ENCODE results near the gene BCAS1. TPM values are rescaled to one million over a fixed set of nuclear protein-coding genes. Genes with fewer than 3 reads are reported as not detected.

The BCAS1 gene
- total RNA-seq, 1 experiment from 2014 or later, result 0.17 TPM

DNA sequence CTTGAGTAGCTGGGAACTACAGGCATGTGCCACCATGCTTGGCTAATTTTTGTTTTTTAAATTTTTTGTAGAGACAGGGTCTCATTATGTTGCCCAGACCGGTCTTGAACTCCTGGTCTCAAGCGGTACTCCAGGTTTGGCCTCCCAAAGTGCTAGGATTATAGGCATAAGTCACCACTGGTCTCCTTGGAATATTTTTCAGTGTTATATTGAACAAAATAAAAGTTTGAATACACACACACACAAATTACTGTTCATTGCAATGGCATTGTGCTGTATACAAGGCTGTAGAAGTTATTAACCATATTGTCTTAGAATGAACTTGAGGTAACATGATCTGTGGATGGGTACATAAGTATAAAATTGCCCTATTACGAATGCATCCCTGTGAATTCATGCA lies 166.1 kb downstream of the BCAS1 start:
- Histone ChIP-seq H3K4me2 (ENCODE audit: low read length) (no peak overlapping the region), H3K4me3 (replicated peaks in 1 of 2; ENCODE audit: low read depth in 1 of 2, low read length in 2 of 2) (no peak overlapping the region), H3K27me3 (ENCODE audit: insufficient read depth, low read length) (no peaks in the 10 kb centered on the region), H2AFZ (ENCODE audit: low read depth, low read length, poor library complexity, severe bottlenecking) (no peak overlapping the region), H3K79me2 (ENCODE audit: insufficient read depth, low read length) (no peaks in the 10 kb centered on the region), H3K9ac (ENCODE audit: low read length) (no peak overlapping the region), H3K9me2 (ENCODE audit: insufficient read depth) (no peaks in the 10 kb centered on the region), H4K20me1 (ENCODE audit: insufficient read depth) (no peaks in the 10 kb centered on the region), H3K36me3 (ENCODE audit: control insufficient read depth in 1 of 2, insufficient read depth in 2 of 2, low read length in 2 of 2) (no peaks in the 10 kb centered on the region), H3K9me3 (ENCODE audit: control insufficient read depth in 1 of 2, insufficient read depth in 1 of 2, low read depth in 1 of 2, low read length in 2 of 2) (no peaks in the 10 kb centered on the region), H3K27ac (ENCODE audit: low read depth, low read length) (no peak overlapping the region), H3K4me1 (ENCODE audit: control insufficient read depth in 1 of 2, insufficient read depth in 2 of 2, low read length in 2 of 2) (peaks cover 26 to 55% of the 10 kb centered on the region in 2 experiments)
- ChIA-PET RAD21 (ENCODE audit: low non-redundant PET in 1 of 2, low total read pairs in 2 of 2, uncharacterized antibody in 2 of 2, unreplicated experiment in 2 of 2) (no interaction called here), POLR2A (no interaction called here), CTCF (no interaction called here)
- intact Hi-C loops (cut with micrococcal nuclease), result no loop called here
- no peak for DNase-seq (ENCODE audit: low read depth, low spot score)
- TF ChIP-seq ZBTB33 (IDR thresholded peaks at IDR 0.05; ENCODE audit: extremely low read depth, insufficient replicate concordance, low read length) (no peak), RAD21 (IDR thresholded peaks at IDR 0.05; ENCODE audit: low read depth) (no peak), SIN3A (IDR thresholded peaks at IDR 0.05; ENCODE audit: low read depth) (no peak), FOSL1 (IDR thresholded peaks at IDR 0.05; ENCODE audit: low read depth) (no peak)
- no peak for ATAC-seq
- BruUV-seq (replicated peaks), result no TSS peak

GRCh38 chr20:53903652-53903987 lies 166.8 kb downstream of the BCAS1 start:
- H2AFZ ChIP-seq (ENCODE audit: low read depth, low read length, poor library complexity, severe bottlenecking), result no peak overlapping the region
- no peaks in the 10 kb centered on the region for H3K9me3 ChIP-seq (ENCODE audit: control insufficient read depth in 1 of 2, insufficient read depth in 1 of 2, low read depth in 1 of 2, low read length in 2 of 2)
- ChIA-PET RAD21 (ENCODE audit: low non-redundant PET in 1 of 2, low total read pairs in 2 of 2, uncharacterized antibody in 2 of 2, unreplicated experiment in 2 of 2) (no interaction called here), POLR2A (no interaction called here), CTCF (no interaction called here)
- no peaks in the 10 kb centered on the region for H3K27me3 ChIP-seq (ENCODE audit: insufficient read depth, low read length)
- no peaks in the 10 kb centered on the region for H3K9me2 ChIP-seq (ENCODE audit: insufficient read depth)
- H3K4me2 ChIP-seq (ENCODE audit: low read length), result no peak overlapping the region
- H3K79me2 ChIP-seq (ENCODE audit: insufficient read depth, low read length), result no peaks in the 10 kb centered on the region
- H3K9ac ChIP-seq (ENCODE audit: low read length), result no peak overlapping the region
- intact Hi-C loops (cut with micrococcal nuclease), result no loop called here
- no peak overlapping the region for H3K4me3 ChIP-seq (replicated peaks in 1 of 2; ENCODE audit: low read depth in 1 of 2, low read length in 2 of 2)
- no peak for DNase-seq (ENCODE audit: low read depth, low spot score)
- H4K20me1 ChIP-seq (ENCODE audit: insufficient read depth), result no peaks in the 10 kb centered on the region
- TF ChIP-seq SIN3A (IDR thresholded peaks at IDR 0.05; ENCODE audit: low read depth) (no peak), CBX3 (IDR thresholded peaks at IDR 0.05; ENCODE audit: low read depth) (no peak), JUND (IDR thresholded peaks at IDR 0.05) (no peak), TCF7L2 (IDR thresholded peaks at IDR 0.05; ENCODE audit: borderline replicate concordance, extremely low read depth, insufficient read depth, insufficient read length) (no peak), POLR2AphosphoS5 (IDR thresholded peaks at IDR 0.05; ENCODE audit: low read depth, low read length) (no peak), SP1 (IDR thresholded peaks at IDR 0.05; ENCODE audit: low read depth) (no peak), ELF1 (IDR thresholded peaks at IDR 0.05; ENCODE audit: borderline replicate concordance, low read depth) (no peak), POLR2A (IDR thresholded peaks at IDR 0.05; ENCODE audit: borderline replicate concordance, extremely low read depth, insufficient read depth, insufficient read length) (no peak), EGR1 (IDR thresholded peaks at IDR 0.05; ENCODE audit: low read depth) (no peak), CEBPB (IDR thresholded peaks at IDR 0.05; ENCODE audit: low read depth) (no peak), ZFX (IDR thresholded peaks at IDR 0.05) (no peak), FOSL1 (IDR thresholded peaks at IDR 0.05; ENCODE audit: low read depth) (no peak), ZNF274 (IDR thresholded peaks at IDR 0.05; ENCODE audit: low read depth, low read length) (no peak)
- TF ChIP-seq, protein P1, sequence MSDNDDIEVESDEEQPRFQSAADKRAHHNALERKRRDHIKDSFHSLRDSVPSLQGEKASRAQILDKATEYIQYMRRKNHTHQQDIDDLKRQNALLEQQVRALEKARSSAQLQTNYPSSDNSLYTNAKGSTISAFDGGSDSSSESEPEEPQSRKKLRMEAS (IDR thresholded peaks at IDR 0.05), result no peak
- TF ChIP-seq, protein P2, sequence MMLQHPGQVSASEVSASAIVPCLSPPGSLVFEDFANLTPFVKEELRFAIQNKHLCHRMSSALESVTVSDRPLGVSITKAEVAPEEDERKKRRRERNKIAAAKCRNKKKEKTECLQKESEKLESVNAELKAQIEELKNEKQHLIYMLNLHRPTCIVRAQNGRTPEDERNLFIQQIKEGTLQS (IDR thresholded peaks at IDR 0.05), result no peak
- H3K27ac ChIP-seq (ENCODE audit: low read depth, low read length), result no peak overlapping the region
- ATAC-seq, result no peak
- no TSS peak for BruUV-seq (replicated peaks)
- H3K36me3 ChIP-seq (ENCODE audit: control insufficient read depth in 1 of 2, insufficient read depth in 2 of 2, low read length in 2 of 2), result no peaks in the 10 kb centered on the region
- peaks cover 23 to 59% of the 10 kb centered on the region in 2 experiments for H3K4me1 ChIP-seq (ENCODE audit: control insufficient read depth in 1 of 2, insufficient read depth in 2 of 2, low read length in 2 of 2)
